NCI-H146 treated with DMSO at 0.1 percent for 48 hours (cell line): ENCODE measurements around the gene FERMT1.
"Not testable (repeated sequence)": the region's sequence is repeated elsewhere in the genome, so short reads cannot be mapped to it uniquely, and the experiment has no call there.

Experiments
- DNase-seq: peaks from one replicate; lab custom pipeline; 2025; ENCODE audit not compliant: unreplicated experiment; lab: John Stamatoyannopoulos, UW

FERMT1 gene

GRCh38 chr20:6120491-6120988 is 2.3 kb downstream of the FERMT1 start:
- DNase-seq = peak; percentile 4

GRCh38 chr20:6116758-6117157 is 6.1 kb downstream of the FERMT1 start:
- DNase-seq = no peak

GRCh38 chr20:6115221-6115895 is 7.5 kb downstream of the FERMT1 start:
- DNase-seq = no peak

GRCh38 chr20:6114696-6115095 is 8.1 kb downstream of the FERMT1 start:
- DNase-seq = no peak

GRCh38 chr20:6113951-6114350 is 8.9 kb downstream of the FERMT1 start:
- no peak for DNase-seq

- DNase-seq = not testable (repeated sequence)
Measured at GRCh38 chr20:6112965-6113364, 9.9 kb downstream of the FERMT1 start.

GRCh38 chr20:6108330-6108729 is 14.5 kb downstream of the FERMT1 start:
- no peak for DNase-seq

- no peak for DNase-seq
Measured at GRCh38 chr20:6104493-6105188, 18.2 kb downstream of the FERMT1 start.

GRCh38 chr20:6103301-6103700 is 19.5 kb downstream of the FERMT1 start:
- no peak for DNase-seq

GRCh38 chr20:6101346-6101745 is 21.5 kb downstream of the FERMT1 start:
- no peak for DNase-seq

- no peak for DNase-seq
Measured at GRCh38 chr20:6100246-6100645, 22.6 kb downstream of the FERMT1 start.

GRCh38 chr20:6099819-6100218 is 23.0 kb downstream of the FERMT1 start:
- DNase-seq = no peak

GRCh38 chr20:6095409-6095808 is 27.4 kb downstream of the FERMT1 start:
- DNase-seq = no peak

GRCh38 chr20:6094565-6094964 is 28.3 kb downstream of the FERMT1 start:
- no peak for DNase-seq

GRCh38 chr20:6094063-6094462 is 28.8 kb downstream of the FERMT1 start:
- no peak for DNase-seq

- DNase-seq = no peak
Measured at GRCh38 chr20:6091661-6092060, 31.2 kb downstream of the FERMT1 start.

- no peak for DNase-seq
Measured at GRCh38 chr20:6086868-6087267, 36.0 kb downstream of the FERMT1 start.

- no peak for DNase-seq
Measured at GRCh38 chr20:6083926-6084325, 38.9 kb downstream of the FERMT1 start.

GRCh38 chr20:6081236-6081635 is 41.6 kb downstream of the FERMT1 start:
- no peak for DNase-seq

- no peak for DNase-seq
Measured at GRCh38 chr20:6079016-6079415, 43.8 kb downstream of the FERMT1 start.

- no peak for DNase-seq
Measured at GRCh38 chr20:6075428-6076219, 47.2 kb downstream of the FERMT1 start.

- no peak for DNase-seq
Measured at GRCh38 chr20:6074784-6075183, 48.0 kb downstream of the FERMT1 start.
